NCI-H2171 (cell line): ENCODE data around the gene STX3.
"Not testable (repeated sequence)": the region's sequence is repeated elsewhere in the genome, so short reads cannot be mapped to it uniquely, and the experiment has no call there.

Source experiments
- DNase-seq: peaks from one replicate; lab custom pipeline; 2025; lab: John Stamatoyannopoulos, UW

STX3 gene

GRCh38 chr11:59758401-59759037 is 3.3 kb downstream of the STX3 start:
- no peak for DNase-seq

- no peak for DNase-seq
Measured at GRCh38 chr11:59759900-59760299, 4.7 kb downstream of the STX3 start.

GRCh38 chr11:59760771-59761170 is 5.6 kb downstream of the STX3 start:
- DNase-seq, result no peak

GRCh38 chr11:59761993-59762392 is 6.8 kb downstream of the STX3 start:
- DNase-seq, result no peak

- DNase-seq, result no peak
Measured at GRCh38 chr11:59765068-59765735, 10.0 kb downstream of the STX3 start.

- no peak for DNase-seq
Measured at GRCh38 chr11:59766542-59767224, 11.5 kb downstream of the STX3 start.

GRCh38 chr11:59767225-59767611 is 12.0 kb downstream of the STX3 start:
- no peak for DNase-seq

GRCh38 chr11:59769111-59769510 is 13.9 kb downstream of the STX3 start:
- no peak for DNase-seq

GRCh38 chr11:59769828-59770227 is 14.7 kb downstream of the STX3 start:
- DNase-seq, result no peak

GRCh38 chr11:59770319-59770718 is 15.1 kb downstream of the STX3 start:
- no peak for DNase-seq

GRCh38 chr11:59770869-59771268 is 15.7 kb downstream of the STX3 start:
- no peak for DNase-seq

GRCh38 chr11:59771605-59772004 is 16.4 kb downstream of the STX3 start:
- DNase-seq, result no peak

- DNase-seq, result no peak
Measured at GRCh38 chr11:59773083-59773440, 17.9 kb downstream of the STX3 start.

- DNase-seq, result no peak
Measured at GRCh38 chr11:59776210-59777066, 21.3 kb downstream of the STX3 start.

- no peak for DNase-seq
Measured at GRCh38 chr11:59777104-59777503, 21.9 kb downstream of the STX3 start.

- no peak for DNase-seq
Measured at GRCh38 chr11:59778122-59778521, 22.9 kb downstream of the STX3 start.

- no peak for DNase-seq
Measured at GRCh38 chr11:59779487-59779886, 24.3 kb downstream of the STX3 start.

GRCh38 chr11:59782080-59782479 is 26.9 kb downstream of the STX3 start:
- DNase-seq, result no peak

GRCh38 chr11:59783632-59784090 is 28.5 kb downstream of the STX3 start:
- DNase-seq, result no peak

- not testable (repeated sequence) for DNase-seq
Measured at GRCh38 chr11:59784441-59784840, 29.3 kb downstream of the STX3 start.

GRCh38 chr11:59785818-59786217 is 30.6 kb downstream of the STX3 start:
- no peak for DNase-seq

- DNase-seq, result no peak
Measured at GRCh38 chr11:59787255-59787588, 32.0 kb downstream of the STX3 start.

GRCh38 chr11:59787816-59788215 is 32.6 kb downstream of the STX3 start:
- DNase-seq, result no peak
